ENCODE results near the gene ADNP.

The ADNP gene

DNA sequence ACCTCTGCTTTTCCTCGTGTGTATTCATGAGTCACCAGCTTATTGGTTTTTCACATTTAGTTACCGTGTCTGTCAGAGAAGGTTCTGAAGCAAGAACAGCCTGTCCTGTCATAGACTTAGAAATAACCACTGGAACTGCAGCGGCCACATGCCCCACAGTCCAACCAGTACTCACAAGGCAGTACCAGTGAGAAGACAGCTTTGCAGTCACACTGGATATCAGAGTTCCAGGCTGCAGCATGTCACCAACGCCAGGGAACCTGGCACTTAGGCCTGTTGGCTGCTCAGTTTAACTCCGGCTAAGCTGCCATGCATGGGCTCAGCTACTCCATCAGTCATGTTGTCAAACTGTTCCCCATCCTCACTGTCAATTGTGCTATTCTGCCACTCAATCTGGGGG lies 40.1 kb downstream of the ADNP start:
- no peaks in the 10 kb centered on the region for H3K9me2 ChIP-seq (replicated peaks; ENCODE audit: low read depth, low read length)
- peaks cover 8% of the 10 kb centered on the region for H4K20me1 ChIP-seq (ENCODE audit: insufficient read depth, low read length, poor library complexity, severe bottlenecking)
- H3K9ac ChIP-seq (ENCODE audit: low read depth, low read length, poor library complexity, severe bottlenecking): no peak overlapping the region
- peaks cover 78% of the 10 kb centered on the region; the same call in 1 of the 2 replicates for H3K36me3 ChIP-seq (ENCODE audit: insufficient read depth, low read length)
- H3F3A ChIP-seq (ENCODE audit: low read depth): no peaks in the 10 kb centered on the region
- no peak overlapping the region for H3K4me3 ChIP-seq (ENCODE audit: low read length, poor library complexity, severe bottlenecking)
- no peak overlapping the region for H3K4me2 ChIP-seq (ENCODE audit: low read depth, low read length, poor library complexity, severe bottlenecking)
- H3K79me2 ChIP-seq (ENCODE audit: insufficient read depth, low read length): no peaks in the 10 kb centered on the region; the same call in 1 of the 2 replicates
- H3K27me3 ChIP-seq (ENCODE audit: insufficient read depth, low read length, poor library complexity, severe bottlenecking): no peaks in the 10 kb centered on the region
- no peak overlapping the region for H2AFZ ChIP-seq (ENCODE audit: low read length)
- no peaks in the 10 kb centered on the region for H3K9me3 ChIP-seq (ENCODE audit: insufficient read depth, low read depth, low read length)
- TF ChIP-seq EZH2phosphoT487 (IDR thresholded peaks at IDR 0.05; ENCODE audit: borderline replicate concordance): no peak
- TF ChIP-seq CTCF (conservative IDR thresholded peaks at IDR 0.05; ENCODE audit: low read length): no peak
- no peaks in the 10 kb centered on the region for H3K4me1 ChIP-seq (ENCODE audit: insufficient read depth, low read length, poor library complexity, severe bottlenecking)

DNA sequence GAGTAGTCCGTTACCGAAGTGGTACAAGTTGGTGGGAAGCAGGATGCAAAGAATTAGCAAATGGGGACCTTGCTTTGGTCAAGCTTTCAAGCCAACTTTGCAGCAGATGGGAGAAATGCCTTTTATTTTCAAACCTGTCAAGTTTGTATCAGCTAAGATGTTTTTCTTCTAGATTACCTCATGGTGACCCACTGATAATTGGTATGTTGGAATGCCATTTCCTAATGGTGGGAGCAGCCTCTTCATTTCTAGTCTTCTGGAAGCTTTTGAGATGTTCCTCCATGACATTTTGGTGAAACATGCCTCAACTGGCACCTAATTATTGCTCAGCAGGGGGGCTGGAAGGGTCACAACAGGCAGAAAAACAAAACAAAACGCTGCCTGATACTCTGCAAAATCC lies 43.7 kb downstream of the ADNP start:
- no peaks in the 10 kb centered on the region for H3K9me2 ChIP-seq (replicated peaks; ENCODE audit: low read depth, low read length)
- no peaks in the 10 kb centered on the region; the same call in 1 of the 2 replicates for H3K79me2 ChIP-seq (ENCODE audit: insufficient read depth, low read length)
- H2AFZ ChIP-seq (ENCODE audit: low read length): no peak overlapping the region
- H3K4me2 ChIP-seq (ENCODE audit: low read depth, low read length, poor library complexity, severe bottlenecking): no peak overlapping the region
- H3K36me3 ChIP-seq (ENCODE audit: insufficient read depth, low read length): peaks cover 53% of the 10 kb centered on the region; the same call in 1 of the 2 replicates
- no peaks in the 10 kb centered on the region for H3F3A ChIP-seq (ENCODE audit: low read depth)
- H3K9me3 ChIP-seq (ENCODE audit: insufficient read depth, low read depth, low read length): no peaks in the 10 kb centered on the region
- no peak overlapping the region for H3K9ac ChIP-seq (ENCODE audit: low read depth, low read length, poor library complexity, severe bottlenecking)
- no peak overlapping the region for H3K4me3 ChIP-seq (ENCODE audit: low read length, poor library complexity, severe bottlenecking)
- no peaks in the 10 kb centered on the region for H3K4me1 ChIP-seq (ENCODE audit: insufficient read depth, low read length, poor library complexity, severe bottlenecking)
- no peak for TF ChIP-seq CTCF (conservative IDR thresholded peaks at IDR 0.05; ENCODE audit: low read length)
- no peak for TF ChIP-seq EZH2phosphoT487 (IDR thresholded peaks at IDR 0.05; ENCODE audit: borderline replicate concordance)
- H4K20me1 ChIP-seq (ENCODE audit: insufficient read depth, low read length, poor library complexity, severe bottlenecking): peaks cover 8% of the 10 kb centered on the region
- no peaks in the 10 kb centered on the region for H3K27me3 ChIP-seq (ENCODE audit: insufficient read depth, low read length, poor library complexity, severe bottlenecking)

- Histone ChIP-seq H3K4me3 (ENCODE audit: low read length, poor library complexity, severe bottlenecking) (no peak overlapping the region), H3F3A (ENCODE audit: low read depth) (no peaks in the 10 kb centered on the region), H2AFZ (ENCODE audit: low read length) (no peak overlapping the region), H3K36me3 (ENCODE audit: insufficient read depth, low read length) (peaks cover 40% of the 10 kb centered on the region; the same call in 1 of the 2 replicates), H3K4me1 (ENCODE audit: insufficient read depth, low read length, poor library complexity, severe bottlenecking) (no peaks in the 10 kb centered on the region), H3K79me2 (ENCODE audit: insufficient read depth, low read length) (no peaks in the 10 kb centered on the region; the same call in 1 of the 2 replicates), H3K9ac (ENCODE audit: low read depth, low read length, poor library complexity, severe bottlenecking) (no peak overlapping the region), H4K20me1 (ENCODE audit: insufficient read depth, low read length, poor library complexity, severe bottlenecking) (peaks cover 8% of the 10 kb centered on the region), H3K9me2 (replicated peaks; ENCODE audit: low read depth, low read length) (no peaks in the 10 kb centered on the region), H3K4me2 (ENCODE audit: low read depth, low read length, poor library complexity, severe bottlenecking) (no peak overlapping the region), H3K27me3 (ENCODE audit: insufficient read depth, low read length, poor library complexity, severe bottlenecking) (no peaks in the 10 kb centered on the region), H3K9me3 (ENCODE audit: insufficient read depth, low read depth, low read length) (no peaks in the 10 kb centered on the region)
- TF ChIP-seq EZH2phosphoT487 (IDR thresholded peaks at IDR 0.05; ENCODE audit: borderline replicate concordance): no peak
- TF ChIP-seq CTCF (conservative IDR thresholded peaks at IDR 0.05; ENCODE audit: low read length): no peak
These were observed 45.0 kb downstream of the ADNP start for GRCh38 chr20:50886184-50886790.

All from Loucy (cell line).